Endodermal cell (in vitro differentiated cells): ENCODE results near the gene UMAD1. TPM values are rescaled to one million over a fixed set of nuclear protein-coding genes. Genes with fewer than 3 reads are reported as not detected.

ENCODE experiments used
- DNase-seq: peaks from one replicate; pipeline ENCODE4 v3.0.0-alpha.2; 2017
- H3K27ac ChIP-seq: 2 replicates; pipeline ENCODE4 v1.5.1; 2013; ENCODE audit warnings: mild to moderate bottlenecking, low read depth, low read length, moderate library complexity
- H3K27me3 ChIP-seq: 2 replicates; pipeline ENCODE4 v1.6.1; 2013; ENCODE audit warnings: mild to moderate bottlenecking, low read length, moderate library complexity; ENCODE audit not compliant: insufficient read depth, control insufficient read depth, poor library complexity, severe bottlenecking
- H3K36me3 ChIP-seq: 2 replicates; pipeline ENCODE4 v1.7.0; 2013; ENCODE audit warnings: mild to moderate bottlenecking, low read length, moderate library complexity; ENCODE audit not compliant: control insufficient read depth, insufficient read depth
- H3K4me1 ChIP-seq: one replicate; pipeline ENCODE4 v1.7.0; 2013; ENCODE audit warnings: low read length; ENCODE audit not compliant: control insufficient read depth, insufficient read depth
- H3K4me3 ChIP-seq: 2 replicates; pipeline ENCODE4 v1.5.1; 2013; ENCODE audit warnings: mild to moderate bottlenecking, low read length, moderate library complexity
- H3K9ac ChIP-seq: 2 replicates; pipeline ENCODE4 v1.6.1; 2013; ENCODE audit warnings: mild to moderate bottlenecking, low read length, moderate library complexity; ENCODE audit not compliant: poor library complexity, severe bottlenecking; ENCODE audit errors: extremely low read depth
- H3K9me3 ChIP-seq: 2 replicates; pipeline ENCODE4 v1.6.1; 2013; ENCODE audit warnings: mild to moderate bottlenecking, low read length, moderate library complexity; ENCODE audit not compliant: control insufficient read depth
- H3K27ac Mint-ChIP-seq: 2 replicates; pipeline ENCODE4 v1.8.0; 2020; ENCODE audit warnings: mixed read lengths
- H3K27me3 Mint-ChIP-seq: 2 replicates; pipeline ENCODE4 v1.8.0; 2021; ENCODE audit warnings: mild to moderate bottlenecking, mixed read lengths; ENCODE audit not compliant: insufficient read depth
- H3K36me3 Mint-ChIP-seq: 2 replicates; pipeline ENCODE4 v1.8.0; 2020; ENCODE audit warnings: low read depth, mixed read lengths
- H3K4me1 Mint-ChIP-seq: 2 replicates; pipeline ENCODE4 v1.8.0; 2020; ENCODE audit warnings: mixed read lengths
- H3K4me3 Mint-ChIP-seq: 2 replicates; pipeline ENCODE4 v1.8.0; 2020; ENCODE audit warnings: mild to moderate bottlenecking, moderate library complexity, mixed read lengths
- H3K9me3 Mint-ChIP-seq: 2 replicates; pipeline ENCODE4 v1.8.0; 2020; ENCODE audit warnings: mild to moderate bottlenecking, mixed read lengths
- WGBS, 2 experiments: methylation state at CpG; one replicate each; pipeline versions ENCODE4 v1.1.5 to v1.1.7; 2013; ENCODE audit warnings: missing lambda C conversion rate in 2 of 2, mixed read lengths in 1 of 2; ENCODE audit not compliant: insufficient coverage in 1 of 2, insufficient read length in 1 of 2; 5-methylcytosine and 5-hydroxymethylcytosine counted together
- total RNA-seq, 2 donors: library from RNA; stranded (reverse); fragmentation: NEBNext Ultra II Directional in 1 of 2; extraction: Animal tissue kit (Norgen Biotek cat#: 25700) in 1 of 2; gene quantifications; 2 replicates in 1 of 2; 3 replicates in 1 of 2; pipeline ENCODE4 v1.2.1, GENCODE V29; 2021
- TF ChIP-seq, protein P1 (sequence below): fragments of 200-600 bp; sonication (generic); conservative IDR thresholded peaks from 2 replicates; pipeline ENCODE4 v1.5.0; 2021; ENCODE audit warnings: antibody characterized with exemption, mild to moderate bottlenecking

UMAD1 gene
- total RNA-seq, 2 donors from 2014 or later: 9.7 to 10.3 TPM

DNA sequence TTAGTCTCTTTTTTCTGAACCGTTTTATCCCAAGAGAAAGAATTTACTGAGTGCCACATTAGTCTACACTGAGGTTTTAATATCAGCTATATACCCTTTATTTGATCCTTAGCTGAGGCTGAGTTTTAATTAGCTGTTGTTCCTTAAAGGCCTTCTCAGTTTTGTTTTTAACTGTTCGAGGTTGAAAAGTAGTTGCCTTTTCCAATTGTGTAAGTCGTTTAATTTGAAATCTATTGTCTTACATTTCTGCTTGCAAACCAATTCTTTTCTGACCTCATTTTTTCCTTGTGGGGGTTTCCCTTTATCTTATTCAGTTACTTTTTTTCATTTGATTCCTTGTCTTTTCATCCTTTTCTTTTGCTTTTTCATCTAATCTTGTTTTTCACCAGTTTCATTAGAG, 30.8 kb downstream of the UMAD1 start:
- no peak overlapping the region for H3K27ac ChIP-seq
- no peak overlapping the region for H3K4me3 ChIP-seq
- H3K4me1 ChIP-seq: no peaks in the 10 kb centered on the region
- no peaks in the 10 kb centered on the region for H3K9me3 ChIP-seq
- 0 to 61% methylated on average over 1 to 3 of the region's 3 CpGs for WGBS, 2 experiments
- Mint-ChIP-seq H3K4me3 (no peak overlapping the region), H3K9me3 (no peaks in the 10 kb centered on the region), H3K4me1 (no peaks in the 10 kb centered on the region), H3K36me3 (peaks cover 5% of the 10 kb centered on the region), H3K27me3 (no peaks in the 10 kb centered on the region), H3K27ac (peak overlapping the region; percentile 3)
- H3K27me3 ChIP-seq: no peaks in the 10 kb centered on the region
- no peaks in the 10 kb centered on the region for H3K36me3 ChIP-seq
- DNase-seq: no peak
- no peak overlapping the region for H3K9ac ChIP-seq
- TF ChIP-seq, protein P1, sequence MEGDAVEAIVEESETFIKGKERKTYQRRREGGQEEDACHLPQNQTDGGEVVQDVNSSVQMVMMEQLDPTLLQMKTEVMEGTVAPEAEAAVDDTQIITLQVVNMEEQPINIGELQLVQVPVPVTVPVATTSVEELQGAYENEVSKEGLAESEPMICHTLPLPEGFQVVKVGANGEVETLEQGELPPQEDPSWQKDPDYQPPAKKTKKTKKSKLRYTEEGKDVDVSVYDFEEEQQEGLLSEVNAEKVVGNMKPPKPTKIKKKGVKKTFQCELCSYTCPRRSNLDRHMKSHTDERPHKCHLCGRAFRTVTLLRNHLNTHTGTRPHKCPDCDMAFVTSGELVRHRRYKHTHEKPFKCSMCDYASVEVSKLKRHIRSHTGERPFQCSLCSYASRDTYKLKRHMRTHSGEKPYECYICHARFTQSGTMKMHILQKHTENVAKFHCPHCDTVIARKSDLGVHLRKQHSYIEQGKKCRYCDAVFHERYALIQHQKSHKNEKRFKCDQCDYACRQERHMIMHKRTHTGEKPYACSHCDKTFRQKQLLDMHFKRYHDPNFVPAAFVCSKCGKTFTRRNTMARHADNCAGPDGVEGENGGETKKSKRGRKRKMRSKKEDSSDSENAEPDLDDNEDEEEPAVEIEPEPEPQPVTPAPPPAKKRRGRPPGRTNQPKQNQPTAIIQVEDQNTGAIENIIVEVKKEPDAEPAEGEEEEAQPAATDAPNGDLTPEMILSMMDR: no peak

DNA sequence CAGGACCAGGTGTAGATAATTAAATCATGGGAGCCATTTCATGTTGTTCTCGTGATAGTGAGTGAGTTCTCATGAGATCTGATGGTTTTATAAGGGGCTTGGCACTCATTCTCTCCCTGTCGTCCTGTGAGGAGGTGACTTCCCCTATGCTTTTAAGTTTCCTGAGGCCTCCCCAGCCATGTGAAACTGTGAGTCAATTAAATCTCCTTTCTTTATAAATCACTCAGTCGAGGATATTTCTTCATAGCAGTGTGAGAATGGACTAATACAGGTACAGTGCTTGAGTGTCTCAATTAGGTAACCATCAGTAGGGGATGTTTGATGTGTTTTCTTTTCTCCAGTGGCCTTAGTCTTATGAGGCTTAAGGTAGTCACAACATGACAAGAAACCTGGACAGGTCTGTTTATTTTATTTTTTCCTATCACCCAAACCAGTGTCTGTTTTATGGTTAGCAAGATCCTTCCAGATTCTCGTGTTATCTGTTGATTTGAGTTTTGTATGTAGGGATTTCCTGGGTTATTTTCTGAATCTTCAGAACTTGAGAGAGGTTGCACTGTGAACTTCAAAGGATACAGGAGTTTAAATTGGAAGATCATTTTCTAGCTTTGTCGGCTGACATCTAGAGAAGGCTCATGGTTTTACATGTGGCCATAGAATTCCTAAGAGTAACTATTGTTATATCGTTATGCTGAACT, 32.1 kb downstream of the UMAD1 start:
- peaks cover 8% of the 10 kb centered on the region for H3K36me3 Mint-ChIP-seq
- H3K4me3 Mint-ChIP-seq: no peak overlapping the region
- Histone ChIP-seq H3K9ac (no peak overlapping the region), H3K9me3 (no peaks in the 10 kb centered on the region), H3K36me3 (no peaks in the 10 kb centered on the region), H3K27me3 (no peaks in the 10 kb centered on the region), H3K4me1 (no peaks in the 10 kb centered on the region), H3K27ac (no peak overlapping the region), H3K4me3 (no peak overlapping the region)
- no peaks in the 10 kb centered on the region for H3K4me1 Mint-ChIP-seq
- 86 to 91% methylated on average over 1 to 6 of the region's 6 CpGs for WGBS, 2 experiments
- no peak for DNase-seq
- H3K27ac Mint-ChIP-seq: no peak overlapping the region
- H3K9me3 Mint-ChIP-seq: peaks cover 3% of the 10 kb centered on the region
- TF ChIP-seq, protein P1: no peak
- no peaks in the 10 kb centered on the region for H3K27me3 Mint-ChIP-seq

DNA sequence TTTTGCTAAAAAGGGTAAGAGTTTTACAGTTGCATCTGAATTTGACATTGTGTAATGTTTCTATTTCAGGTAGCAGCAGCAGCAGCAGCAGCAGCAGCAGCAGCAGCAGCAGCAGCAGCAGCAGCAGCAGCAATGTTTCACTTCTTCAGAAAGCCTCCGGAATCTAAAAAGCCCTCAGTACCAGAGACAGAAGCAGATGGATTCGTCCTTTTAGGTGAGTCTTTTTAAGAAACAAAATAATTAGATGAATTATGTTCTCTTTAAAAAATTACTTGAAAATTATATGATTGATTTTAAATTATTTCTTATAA, 32.6 kb downstream of the UMAD1 start:
- WGBS, 2 experiments: 92% methylated on average over 2 of the region's 2 CpGs; no CpG with 5 or more reads in 1 of the 2 experiments
- H3K9me3 Mint-ChIP-seq: peaks cover 7% of the 10 kb centered on the region

More for the DNA sequence above, 32.6 kb downstream of the UMAD1 start:
- DNase-seq: no peak
- no peak overlapping the region for H3K4me3 ChIP-seq
- H3K4me1 ChIP-seq: no peaks in the 10 kb centered on the region
- Mint-ChIP-seq H3K4me1 (no peaks in the 10 kb centered on the region), H3K36me3 (peaks cover 12% of the 10 kb centered on the region), H3K27me3 (no peaks in the 10 kb centered on the region), H3K4me3 (no peak overlapping the region), H3K27ac (no peak overlapping the region)
- no peak overlapping the region for H3K9ac ChIP-seq
- H3K36me3 ChIP-seq: peaks cover 4% of the 10 kb centered on the region
- no peaks in the 10 kb centered on the region for H3K27me3 ChIP-seq
- H3K9me3 ChIP-seq: no peaks in the 10 kb centered on the region
- TF ChIP-seq, protein P1: no peak
- no peak overlapping the region for H3K27ac ChIP-seq
